WTC11 (cell line): ENCODE results near the gene TPPP3.

Experiments
- ATF3 ChIP-seq: sonication (generic); formaldehyde crosslinking; conservative IDR thresholded peaks from 2 replicates; pipeline ENCODE4 v1.8.1; 2022; ENCODE audit warnings: mild to moderate bottlenecking, missing genetic modification reagents
- GTF2I ChIP-seq: fragments of 250-450 bp; sonication (Bioruptor Pico); conservative IDR thresholded peaks from 2 replicates; pipeline ENCODE4 v1.4.0; 2021; ENCODE audit warnings: mild to moderate bottlenecking
- TF ChIP-seq, protein P1 (sequence below): fragments of 200-600 bp; IDR thresholded peaks from 2 replicates; pipeline ENCODE4 v1.8.0; 2022; ENCODE audit warnings: antibody characterized with exemption

DNA sequence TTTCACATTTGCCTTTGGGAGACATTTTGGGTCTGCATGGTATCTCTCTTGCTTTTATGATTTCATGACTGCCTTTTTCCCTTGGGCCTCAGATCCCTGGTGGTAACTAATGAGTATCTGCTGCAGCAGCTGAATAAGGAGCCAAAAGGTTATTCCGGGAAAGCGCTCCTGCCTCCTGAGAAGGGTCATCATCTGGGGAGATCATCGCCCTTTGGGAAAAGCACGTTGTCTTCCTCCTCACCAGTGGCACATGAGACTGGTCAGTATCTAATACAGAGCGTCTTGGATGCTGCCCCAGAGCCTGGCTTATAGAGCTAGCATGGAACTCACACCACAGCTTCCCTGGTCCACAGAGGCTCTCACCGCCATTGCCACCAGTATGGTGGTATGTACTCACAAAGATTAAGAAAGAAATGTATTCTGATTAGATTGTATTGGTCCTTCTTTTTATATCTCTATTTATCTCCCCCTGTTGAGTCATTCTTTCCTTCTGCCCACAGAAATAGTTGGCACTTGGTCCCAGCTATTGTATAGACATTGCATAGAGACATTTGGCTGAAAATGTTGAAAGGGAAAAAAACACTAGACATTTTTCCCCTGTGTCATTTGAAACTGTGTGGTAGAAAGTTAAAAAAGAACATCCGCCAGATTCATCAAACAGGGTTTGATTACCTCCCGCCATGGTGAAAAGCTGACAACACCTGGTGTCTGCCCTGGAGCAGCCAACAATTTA lies 8.4 kb downstream of the TPPP3 start:
- no peak for TF ChIP-seq GTF2I (CRISPR knock-in tag)
- TF ChIP-seq, protein P1, sequence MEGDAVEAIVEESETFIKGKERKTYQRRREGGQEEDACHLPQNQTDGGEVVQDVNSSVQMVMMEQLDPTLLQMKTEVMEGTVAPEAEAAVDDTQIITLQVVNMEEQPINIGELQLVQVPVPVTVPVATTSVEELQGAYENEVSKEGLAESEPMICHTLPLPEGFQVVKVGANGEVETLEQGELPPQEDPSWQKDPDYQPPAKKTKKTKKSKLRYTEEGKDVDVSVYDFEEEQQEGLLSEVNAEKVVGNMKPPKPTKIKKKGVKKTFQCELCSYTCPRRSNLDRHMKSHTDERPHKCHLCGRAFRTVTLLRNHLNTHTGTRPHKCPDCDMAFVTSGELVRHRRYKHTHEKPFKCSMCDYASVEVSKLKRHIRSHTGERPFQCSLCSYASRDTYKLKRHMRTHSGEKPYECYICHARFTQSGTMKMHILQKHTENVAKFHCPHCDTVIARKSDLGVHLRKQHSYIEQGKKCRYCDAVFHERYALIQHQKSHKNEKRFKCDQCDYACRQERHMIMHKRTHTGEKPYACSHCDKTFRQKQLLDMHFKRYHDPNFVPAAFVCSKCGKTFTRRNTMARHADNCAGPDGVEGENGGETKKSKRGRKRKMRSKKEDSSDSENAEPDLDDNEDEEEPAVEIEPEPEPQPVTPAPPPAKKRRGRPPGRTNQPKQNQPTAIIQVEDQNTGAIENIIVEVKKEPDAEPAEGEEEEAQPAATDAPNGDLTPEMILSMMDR = no peak
- TF ChIP-seq ATF3 (CRISPR knock-in tag) = no peak
